HepG2 (cell line): ENCODE results near the gene ARHGAP15. TPM values are rescaled to one million over a fixed set of nuclear protein-coding genes. Genes with fewer than 3 reads are reported as not detected.

Experiments used
- ATAC-seq: fragments of 200-7000 bp; cut with Tn5 transposase; 3 replicates; pipeline ENCODE4 v1.9.1; 2020; ENCODE audit warnings: mild to moderate bottlenecking, moderate library complexity
- BruUV-seq: library from RNA; stranded (reverse); fragments of 400-500 nt; replicated peaks from 2 replicates; lab custom pipeline; 2021; lab: Mats Ljungman, UMichigan
- CTCF ChIA-PET: fragments of 300-600 bp; formaldehyde crosslinking; extraction: SDS; loops from one replicate; lab custom pipeline; 2021; ENCODE audit warnings: low total read pairs, inconsistent platforms, low intra/inter-chr PET ratio; lab: Yijun Ruan, JAX
- POLR2A ChIA-PET: fragments of 350-600 bp; sonication (Branson Sonifier 250); formaldehyde crosslinking; loops from one replicate; lab custom pipeline; 2020; ENCODE audit warnings: antibody characterized with exemption, inconsistent platforms; lab: Yijun Ruan, JAX
- DNase-seq: peaks from one replicate; pipeline ENCODE4 v3.0.0-alpha.2; 2015; ENCODE audit warnings: low spot score
- FAIRE-seq: peaks from 3 replicates; lab custom pipeline; 2011; peaks lifted over from hg19 to GRCh38; lab: Jason Lieb, UNC
- H2AFZ ChIP-seq: one replicate; pipeline ENCODE4 v1.6.1; 2011; ENCODE audit warnings: low read length, inconsistent platforms
- H3K27ac ChIP-seq: fragments of 300-600 bp; 3 replicates; pipeline ENCODE4 v1.8.0; 2011; ENCODE audit warnings: mixed run types, mild to moderate bottlenecking, mixed read lengths, low read length, inconsistent platforms; ENCODE audit not compliant: insufficient read depth; ENCODE audit errors: extremely low read length
- H3K27me3 ChIP-seq, 2 experiments: fragments of 200-600 bp in 1 of 2; 2 replicates in 1 of 2; 3 replicates in 1 of 2; pipeline versions ENCODE4 v1.6.0 to v1.8.0; 2011; ENCODE audit warnings: low read length in 2 of 2, mild to moderate bottlenecking in 2 of 2, moderate library complexity in 2 of 2, inconsistent platforms in 1 of 2; ENCODE audit not compliant: insufficient read depth in 2 of 2, control insufficient read depth in 1 of 2
- H3K36me3 ChIP-seq, 2 experiments: fragments of 200-600 bp in 1 of 2; replicated peaks in 1 of 2; 2 replicates in 1 of 2; 3 replicates in 1 of 2; pipeline versions ENCODE4 v1.5.1 to v1.8.0; 2011; ENCODE audit warnings: low read length in 2 of 2, inconsistent platforms in 1 of 2; ENCODE audit not compliant: insufficient read depth in 2 of 2, control insufficient read depth in 1 of 2
- H3K4me1 ChIP-seq: 2 replicates; pipeline ENCODE4 v1.5.1; 2012; ENCODE audit warnings: low read length, inconsistent platforms; ENCODE audit not compliant: insufficient read depth
- H3K4me2 ChIP-seq: 2 replicates; pipeline ENCODE4 v1.6.0; 2011; ENCODE audit warnings: low read depth, low read length, inconsistent platforms
- H3K4me3 ChIP-seq, 3 experiments: fragments of 200-600 bp in 1 of 3; sonication (generic), shearing (Covaris generic) in 1 of 3; replicated peaks in 1 of 3; 2 replicates each; pipeline ENCODE4 v1.5.1; 2011 to 2016; ENCODE audit warnings: low read length in 3 of 3, inconsistent platforms in 2 of 3, low read depth in 2 of 3, mild to moderate bottlenecking in 2 of 3, control low read depth in 1 of 3, mixed read lengths in 1 of 3; ENCODE audit not compliant: insufficient read depth in 1 of 3
- H3K79me2 ChIP-seq: one replicate; pipeline ENCODE4 v1.6.1; 2011; ENCODE audit warnings: low read length, inconsistent platforms; ENCODE audit not compliant: insufficient read depth
- H3K9ac ChIP-seq: 2 replicates; pipeline ENCODE4 v1.6.0; 2011; ENCODE audit warnings: mild to moderate bottlenecking, low read depth, low read length, inconsistent platforms; ENCODE audit not compliant: insufficient read depth
- H3K9me3 ChIP-seq: 2 replicates; pipeline ENCODE4 v1.5.1; 2012; ENCODE audit warnings: mild to moderate bottlenecking, low read length
- H4K20me1 ChIP-seq: 2 replicates; pipeline ENCODE4 v1.6.0; 2011; ENCODE audit warnings: inconsistent platforms, mild to moderate bottlenecking, low read length, moderate library complexity; ENCODE audit not compliant: insufficient read depth
- FIP1L1 ChIP-seq: fragments of 200-400 bp; formaldehyde crosslinking; IDR thresholded peaks from 2 replicates; pipeline ENCODE4 v1.6.1; 2018; ENCODE audit warnings: low read depth, mild to moderate bottlenecking, low read length, moderate library complexity, borderline replicate concordance; ENCODE audit not compliant: insufficient read depth
- MAFF ChIP-seq: IDR thresholded peaks from 2 replicates; pipeline ENCODE4 v1.6.1; 2011; ENCODE audit warnings: low read depth, low read length, improper control_type of control experiment
- NAIF1 ChIP-seq: sonication (generic); formaldehyde crosslinking; IDR thresholded peaks from 2 replicates; pipeline ENCODE4 v1.5.0; 2020; ENCODE audit warnings: mild to moderate bottlenecking, missing genetic modification reagents, borderline replicate concordance
- PCBP1 ChIP-seq: fragments of 200-400 bp; formaldehyde crosslinking; IDR thresholded peaks from 2 replicates; pipeline ENCODE4 v1.6.1; 2017; ENCODE audit warnings: mild to moderate bottlenecking, low read depth, low read length, borderline replicate concordance
- RFX3 ChIP-seq: IDR thresholded peaks from 2 replicates; pipeline ENCODE4 v1.6.1; 2016; ENCODE audit warnings: missing biosample characterization, missing genetic modification reagents
- STAG1 ChIP-seq: sonication (generic); formaldehyde crosslinking; IDR thresholded peaks from 2 replicates; pipeline ENCODE4 v1.4.0; 2020; ENCODE audit warnings: missing genetic modification reagents
- TEAD2 ChIP-seq: sonication (generic); formaldehyde crosslinking; IDR thresholded peaks from 2 replicates; pipeline ENCODE4 v1.9.0; 2021; ENCODE audit warnings: missing genetic modification reagents
- ZNF124 ChIP-seq: sonication (generic); formaldehyde crosslinking; IDR thresholded peaks from 2 replicates; pipeline ENCODE4 v1.4.0; 2020; ENCODE audit warnings: missing genetic modification reagents
- ZNF317 ChIP-seq: sonication (generic); formaldehyde crosslinking; IDR thresholded peaks from 2 replicates; pipeline ENCODE4 v1.5.0; 2020; ENCODE audit warnings: mild to moderate bottlenecking, missing genetic modification reagents
- ZNF567 ChIP-seq: sonication (generic); formaldehyde crosslinking; IDR thresholded peaks from 2 replicates; pipeline ENCODE4 v1.8.1; 2023; ENCODE audit warnings: mild to moderate bottlenecking, missing genetic modification reagents, borderline replicate concordance
- ZNF816 ChIP-seq: sonication (generic); formaldehyde crosslinking; IDR thresholded peaks from 2 replicates; pipeline ENCODE4 v1.8.0; 2022; ENCODE audit warnings: missing genetic modification reagents, mild to moderate bottlenecking, borderline replicate concordance
- WGBS: methylation state at CpG from one replicate; pipeline ENCODE4 v1.1.6; 2017; ENCODE audit warnings: low lambda C conversion rate; 5-methylcytosine and 5-hydroxymethylcytosine counted together
- in situ Hi-C: cut with HindIII; loops from 2 replicates; pipeline ENCODE4 v1.10.0; 2017; ENCODE audit warnings: low pct_unique_long_range_greater_than_20kb; ENCODE audit not compliant: extremely low pct_ligation_motif_present
- intact Hi-C: fragments of 100-400 bp; cut with micrococcal nuclease; formaldehyde crosslinking; loops from one replicate; pipeline ENCODE4 v1.10.0; 2022; ENCODE audit not compliant: unreplicated experiment
- polyA plus RNA-seq, 8 experiments: library from polyadenylated mRNA; depleted of rRNA in 3 of 8; stranded (reverse) in 7 of 8; unstranded in 1 of 8; fragments of >200 nt; fragmentation: Illumina TruSeq in 4 of 8; extraction: Trizol in 4 of 8; gene quantifications; 2 replicates each; pipeline versions ENCODE4 v1.2.1 to v1.2.3, GENCODE V29; 2011 to 2016; ENCODE audit warnings: low read depth in 4 of 8, missing spikeins in 1 of 8, mixed read lengths in 1 of 8; ENCODE audit not compliant: insufficient read depth in 1 of 8
- total RNA-seq, 5 experiments: library from RNA; depleted of rRNA; stranded (reverse); fragments of >200 nt; fragmentation: Illumina TruSeq; extraction: Trizol; gene quantifications; 2 replicates each; pipeline ENCODE4 v1.2.3, GENCODE V29; 2016; ENCODE audit warnings: low read depth in 1 of 5
- TF ChIP-seq, protein P1 (sequence below): IDR thresholded peaks from 2 replicates; pipeline ENCODE4 v1.6.1; 2016; ENCODE audit warnings: low read depth, control low read depth
- TF ChIP-seq, protein P2 (sequence below): IDR thresholded peaks from 2 replicates; pipeline ENCODE4 v1.6.1; 2012; ENCODE audit warnings: low read length, improper control_type of control experiment
- TF ChIP-seq, protein P3 (sequence below): IDR thresholded peaks from 2 replicates; pipeline ENCODE4 v1.6.1; 2016

ARHGAP15 gene
- total and polyA plus RNA-seq, 2 of the 13 experiments (the other 11 are each of a cell fraction or from before 2014, with no cell fraction given): 0.04 TPM; not detected in 1

DNA sequence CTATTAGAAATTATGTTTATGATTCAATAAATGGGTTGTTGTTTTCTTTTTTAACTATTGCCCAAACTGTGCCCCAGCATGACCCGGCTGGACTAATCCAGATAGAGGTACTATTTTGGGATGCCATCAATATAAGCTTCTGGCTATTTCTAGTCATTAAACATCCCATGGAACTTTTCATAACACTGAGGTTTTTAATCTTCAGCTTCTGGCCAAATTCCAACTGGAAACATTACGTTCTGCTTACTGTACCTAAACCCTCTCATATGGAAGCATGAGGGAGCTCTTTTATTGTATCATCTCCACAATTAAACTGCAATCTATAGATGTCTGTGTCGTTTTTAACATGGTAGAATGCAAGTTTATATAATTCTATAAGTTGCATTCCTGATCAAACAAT lies 674.7 kb downstream of the ARHGAP15 start:
- Histone ChIP-seq H3K4me2 (no peak overlapping the region), H3K4me1 (no peaks in the 10 kb centered on the region), H3K9ac (no peak overlapping the region), H3K79me2 (no peaks in the 10 kb centered on the region)
- no peak for ATAC-seq
- in situ Hi-C loops: no loop called here
- TF ChIP-seq MAFF: no peak
- no peak for TF ChIP-seq ZNF816 (CRISPR knock-in tag)
- TF ChIP-seq RFX3 (CRISPR knock-in tag): no peak
- TF ChIP-seq TEAD2 (CRISPR knock-in tag): no peak
- TF ChIP-seq, all 625 proteins: peak for 0
- intact Hi-C loops: no loop called here
- no peak for FAIRE-seq
- H3K27ac ChIP-seq: no peak overlapping the region
- BruUV-seq: no TSS peak
- no peak overlapping the region for H2AFZ ChIP-seq
- DNase-seq: no peak
- CTCF ChIA-PET: no interaction called here
- WGBS: 0% methylated on average over 3 of the region's 3 CpGs
- H3K36me3 ChIP-seq: no peaks in the 10 kb centered on the region
- H3K27me3 ChIP-seq: peaks cover 0 to 6% of the 10 kb centered on the region in 2 experiments; a peak in 1 of 5 replicates
- H3K9me3 ChIP-seq: no peaks in the 10 kb centered on the region
- H3K4me3 ChIP-seq: no peak overlapping the region
- POLR2A ChIA-PET: no interaction called here
- no peaks in the 10 kb centered on the region for H4K20me1 ChIP-seq

DNA sequence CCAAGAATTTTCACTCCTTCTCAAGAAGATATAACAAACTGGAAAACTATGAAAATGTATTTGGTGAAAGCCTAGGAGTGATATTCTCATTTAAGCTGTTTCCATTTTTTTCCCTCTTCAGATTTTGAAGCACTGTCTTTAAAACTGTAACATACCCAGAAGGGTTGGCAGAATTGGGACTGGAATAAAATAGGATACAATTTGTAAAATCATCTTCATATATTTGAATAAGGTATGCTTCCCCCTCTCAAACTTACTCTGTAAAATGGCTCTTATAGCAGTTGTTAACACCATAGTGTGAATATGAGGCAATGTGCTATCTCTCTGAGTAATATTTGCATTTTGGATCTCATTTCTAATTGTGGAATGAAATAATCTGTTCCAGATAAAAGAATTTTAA lies 676.4 kb downstream of the ARHGAP15 start:
- intact Hi-C loops: no loop called here
- no peak for TF ChIP-seq PCBP1
- TF ChIP-seq, protein P1, sequence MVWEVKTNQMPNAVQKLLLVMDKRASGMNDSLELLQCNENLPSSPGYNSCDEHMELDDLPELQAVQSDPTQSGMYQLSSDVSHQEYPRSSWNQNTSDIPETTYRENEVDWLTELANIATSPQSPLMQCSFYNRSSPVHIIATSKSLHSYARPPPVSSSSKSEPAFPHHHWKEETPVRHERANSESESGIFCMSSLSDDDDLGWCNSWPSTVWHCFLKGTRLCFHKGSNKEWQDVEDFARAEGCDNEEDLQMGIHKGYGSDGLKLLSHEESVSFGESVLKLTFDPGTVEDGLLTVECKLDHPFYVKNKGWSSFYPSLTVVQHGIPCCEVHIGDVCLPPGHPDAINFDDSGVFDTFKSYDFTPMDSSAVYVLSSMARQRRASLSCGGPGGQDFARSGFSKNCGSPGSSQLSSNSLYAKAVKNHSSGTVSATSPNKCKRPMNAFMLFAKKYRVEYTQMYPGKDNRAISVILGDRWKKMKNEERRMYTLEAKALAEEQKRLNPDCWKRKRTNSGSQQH (CRISPR knock-in tag): no peak
- TF ChIP-seq, protein P2, sequence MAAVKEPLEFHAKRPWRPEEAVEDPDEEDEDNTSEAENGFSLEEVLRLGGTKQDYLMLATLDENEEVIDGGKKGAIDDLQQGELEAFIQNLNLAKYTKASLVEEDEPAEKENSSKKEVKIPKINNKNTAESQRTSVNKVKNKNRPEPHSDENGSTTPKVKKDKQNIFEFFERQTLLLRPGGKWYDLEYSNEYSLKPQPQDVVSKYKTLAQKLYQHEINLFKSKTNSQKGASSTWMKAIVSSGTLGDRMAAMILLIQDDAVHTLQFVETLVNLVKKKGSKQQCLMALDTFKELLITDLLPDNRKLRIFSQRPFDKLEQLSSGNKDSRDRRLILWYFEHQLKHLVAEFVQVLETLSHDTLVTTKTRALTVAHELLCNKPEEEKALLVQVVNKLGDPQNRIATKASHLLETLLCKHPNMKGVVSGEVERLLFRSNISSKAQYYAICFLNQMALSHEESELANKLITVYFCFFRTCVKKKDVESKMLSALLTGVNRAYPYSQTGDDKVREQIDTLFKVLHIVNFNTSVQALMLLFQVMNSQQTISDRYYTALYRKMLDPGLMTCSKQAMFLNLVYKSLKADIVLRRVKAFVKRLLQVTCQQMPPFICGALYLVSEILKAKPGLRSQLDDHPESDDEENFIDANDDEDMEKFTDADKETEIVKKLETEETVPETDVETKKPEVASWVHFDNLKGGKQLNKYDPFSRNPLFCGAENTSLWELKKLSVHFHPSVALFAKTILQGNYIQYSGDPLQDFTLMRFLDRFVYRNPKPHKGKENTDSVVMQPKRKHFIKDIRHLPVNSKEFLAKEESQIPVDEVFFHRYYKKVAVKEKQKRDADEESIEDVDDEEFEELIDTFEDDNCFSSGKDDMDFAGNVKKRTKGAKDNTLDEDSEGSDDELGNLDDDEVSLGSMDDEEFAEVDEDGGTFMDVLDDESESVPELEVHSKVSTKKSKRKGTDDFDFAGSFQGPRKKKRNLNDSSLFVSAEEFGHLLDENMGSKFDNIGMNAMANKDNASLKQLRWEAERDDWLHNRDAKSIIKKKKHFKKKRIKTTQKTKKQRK: no peak
- no peak for TF ChIP-seq ZNF124 (CRISPR knock-in tag)
- no peak for TF ChIP-seq ZNF567 (CRISPR knock-in tag)
- no peak for TF ChIP-seq ZNF317
- TF ChIP-seq STAG1 (CRISPR knock-in tag): no peak
- TF ChIP-seq FIP1L1: no peak
- TF ChIP-seq NAIF1 (CRISPR knock-in tag): no peak
- TF ChIP-seq, protein P3, sequence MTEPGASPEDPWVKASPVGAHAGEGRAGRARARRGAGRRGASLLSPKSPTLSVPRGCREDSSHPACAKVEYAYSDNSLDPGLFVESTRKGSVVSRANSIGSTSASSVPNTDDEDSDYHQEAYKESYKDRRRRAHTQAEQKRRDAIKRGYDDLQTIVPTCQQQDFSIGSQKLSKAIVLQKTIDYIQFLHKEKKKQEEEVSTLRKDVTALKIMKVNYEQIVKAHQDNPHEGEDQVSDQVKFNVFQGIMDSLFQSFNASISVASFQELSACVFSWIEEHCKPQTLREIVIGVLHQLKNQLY (CRISPR knock-in tag): no peak

More for the DNA sequence above, 676.4 kb downstream of the ARHGAP15 start:
- ATAC-seq: no peak
- no peak for DNase-seq
- H3K4me1 ChIP-seq: no peaks in the 10 kb centered on the region
- H4K20me1 ChIP-seq: no peaks in the 10 kb centered on the region
- H3K4me3 ChIP-seq: no peak overlapping the region
- FAIRE-seq: no peak
- no peaks in the 10 kb centered on the region for H3K79me2 ChIP-seq
- in situ Hi-C loops: no loop called here
- H2AFZ ChIP-seq: no peak overlapping the region
- POLR2A ChIA-PET: no interaction called here
- H3K9ac ChIP-seq: no peak overlapping the region
- H3K36me3 ChIP-seq: no peaks in the 10 kb centered on the region
- H3K27me3 ChIP-seq: peaks cover 0 to under 1% of the 10 kb centered on the region in 2 experiments; a peak in 1 of 5 replicates
- no TSS peak for BruUV-seq
- H3K9me3 ChIP-seq: no peaks in the 10 kb centered on the region
- CTCF ChIA-PET: no interaction called here
- no peak overlapping the region for H3K4me2 ChIP-seq
- H3K27ac ChIP-seq: no peak overlapping the region
